Body of pancreas (tissue), 4 donors: ENCODE results near the gene CCDC81. TPM values are rescaled to one million over a fixed set of nuclear protein-coding genes. Genes with fewer than 3 reads are reported as not detected.

Source experiments
- ATAC-seq: fragments of 150-250 bp; one replicate; pipeline ENCODE4 v1.9.1; 2016
- DNase-seq, 4 donors: peaks; one replicate each; pipeline ENCODE4 v3.0.0-alpha.2; 2019
- H3K27ac ChIP-seq, 4 donors: fragments of 200-600 bp; sonication (generic); 1 replicate in 3 of 4; 2 replicates in 1 of 4; pipeline versions ENCODE4 v1.5.1 to v1.6.1; 2016 to 2019; ENCODE audit warnings: mild to moderate bottlenecking in 1 of 4, mixed read lengths in 1 of 4, moderate library complexity in 1 of 4
- H3K27me3 ChIP-seq, 2 donors: fragments of 200-600 bp; sonication (generic); one replicate each; pipeline ENCODE4 v1.6.0; 2016; ENCODE audit warnings: mild to moderate bottlenecking in 1 of 2
- H3K36me3 ChIP-seq, 2 donors: fragments of 200-600 bp; sonication (generic); replicated peaks in 1 of 2; 2 replicates each; pipeline ENCODE4 v1.5.1; 2016; ENCODE audit warnings: low read depth in 2 of 2; ENCODE audit not compliant: insufficient read depth in 1 of 2
- H3K4me1 ChIP-seq: fragments of 200-600 bp; sonication (generic); one replicate; pipeline ENCODE4 v1.6.0; 2016
- H3K4me3 ChIP-seq, 2 donors: fragments of 200-600 bp; sonication (generic); 1 replicate in 1 of 2; 2 replicates in 1 of 2; pipeline ENCODE4 v1.5.1; 2016 to 2019
- H3K9me3 ChIP-seq, 3 donors: fragments of 200-600 bp; sonication (generic); 1 replicate in 2 of 3; 2 replicates in 1 of 3; pipeline ENCODE4 v1.5.1; 2016
- CTCF ChIP-seq, 7 experiments: fragments of 450-650 bp in 4 of 7; fragments of 200-600 bp in 3 of 7; sonication (generic) in 3 of 7; IDR thresholded peaks; one replicate each; pipeline ENCODE4 v1.5.1; 2016 to 2019; ENCODE audit warnings: antibody characterized with exemption in 7 of 7
- POLR2A ChIP-seq, 3 donors: fragments of 450-650 bp; IDR thresholded peaks; one replicate each; pipeline ENCODE4 v1.6.1; 2016; ENCODE audit warnings: antibody characterized with exemption in 3 of 3, mild to moderate bottlenecking in 2 of 3
- WGBS, 2 donors: methylation state at CpG; one replicate each; pipeline ENCODE4 v1.1.5; 2017; 5-methylcytosine and 5-hydroxymethylcytosine counted together
- intact Hi-C: fragments of 100-400 bp; cut with DNase I; formaldehyde crosslinking; loops from one replicate; pipeline ENCODE4 v1.15.1; 2023
- total RNA-seq, 2 donors: library from RNA; depleted of rRNA; stranded (reverse); fragments of >200 nt; gene quantifications; one replicate each; pipeline ENCODE4 v1.1.0, GENCODE V29; 2016

CCDC81 gene
- total RNA-seq, 2 donors from 2014 or later: 0.52 TPM; not detected in 1

DNA sequence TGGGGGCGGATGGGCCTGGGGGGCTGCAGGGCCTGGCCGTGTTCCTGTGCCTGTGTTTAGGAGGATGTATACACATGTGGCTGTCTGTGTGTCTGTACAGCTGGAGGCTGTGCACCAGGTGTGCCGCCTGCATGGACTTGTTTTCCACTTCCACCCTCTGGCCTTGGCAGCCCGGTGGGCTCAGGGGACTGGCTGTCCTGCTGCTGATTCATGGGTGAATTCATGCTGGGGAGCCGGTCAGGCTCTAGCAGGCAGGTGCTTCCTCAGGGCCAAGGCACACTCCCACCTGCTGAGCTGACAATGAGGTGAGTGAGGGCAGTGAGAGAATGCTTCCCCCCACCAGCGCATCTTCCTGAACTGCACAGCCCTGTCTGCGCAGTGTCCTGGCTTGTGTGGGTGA is 88.4 kb downstream of the CCDC81 start:
- no peaks in the 10 kb centered on the region for H3K27me3 ChIP-seq
- H3K4me1 ChIP-seq: peaks cover 18% of the 10 kb centered on the region
- ATAC-seq (no peak), DNase-seq (no peak)
- intact Hi-C loops: loop anchor here (10.0 kb wide), 1 partner anchor 152 kb away; no protein-coding TSS in a partner anchor
- WGBS, 2 donors: 79 to 90% methylated on average over 4 to 6 of the region's 7 CpGs
- H3K9me3 ChIP-seq: no peaks in the 10 kb centered on the region
- TF ChIP-seq CTCF (IDR thresholded peaks at IDR 0.05): no peak
- TF ChIP-seq POLR2A (IDR thresholded peaks at IDR 0.05): no peak
- H3K27ac ChIP-seq: no peak overlapping the region
- H3K4me3 ChIP-seq: no peak overlapping the region
- H3K36me3 ChIP-seq: no peaks in the 10 kb centered on the region

- H3K27ac ChIP-seq: no peak overlapping the region
- TF ChIP-seq CTCF (IDR thresholded peaks at IDR 0.05): no peak
- TF ChIP-seq POLR2A (IDR thresholded peaks at IDR 0.05): no peak
- peaks cover 15% of the 10 kb centered on the region for H3K4me1 ChIP-seq
- no peak overlapping the region for H3K4me3 ChIP-seq
- 82 to 83% methylated on average over 5 of the region's 5 CpGs for WGBS, 2 donors
- H3K9me3 ChIP-seq: no peaks in the 10 kb centered on the region
- DNase-seq (no peak), ATAC-seq (no peak)
- no peaks in the 10 kb centered on the region for H3K36me3 ChIP-seq
- intact Hi-C loops: loop anchor here (10.0 kb wide), 1 partner anchor 151 kb away; no protein-coding TSS in a partner anchor
- no peaks in the 10 kb centered on the region for H3K27me3 ChIP-seq
Observed at GRCh38 chr11:86463955-86464354, 89.3 kb downstream of the CCDC81 start.

DNA sequence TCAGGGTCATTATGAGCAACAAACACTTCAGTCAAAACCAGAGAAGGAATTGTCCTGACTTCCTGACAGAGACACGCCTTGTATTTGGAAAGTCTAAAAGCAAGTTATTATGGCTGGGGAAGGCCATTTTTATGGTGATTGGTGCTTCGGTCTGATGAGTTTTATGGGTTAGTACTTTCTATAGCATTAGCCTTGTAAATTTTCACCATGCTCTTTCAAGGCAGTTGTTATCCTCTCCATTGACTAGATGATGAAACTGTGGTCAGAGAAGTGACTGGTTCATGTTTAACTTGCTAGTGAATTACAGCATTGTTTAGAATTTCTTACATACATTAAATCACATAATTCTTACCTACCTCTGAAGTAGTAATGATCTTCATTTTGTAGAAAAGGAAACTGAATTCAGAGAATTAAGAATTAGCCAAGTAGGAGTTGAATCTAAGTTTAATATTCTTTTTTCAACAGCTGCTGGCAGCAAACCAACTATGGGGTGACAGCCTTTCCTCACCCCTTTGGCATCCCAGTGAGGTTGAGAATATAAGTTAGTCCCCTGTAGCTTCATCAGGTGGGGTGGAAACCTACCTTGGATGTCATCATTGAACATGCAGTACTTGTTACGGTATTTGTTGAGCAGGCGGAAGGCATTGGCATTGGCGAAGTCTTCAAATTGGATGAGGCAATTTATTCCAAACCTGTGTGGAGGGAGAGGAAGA is 90.0 kb downstream of the CCDC81 start:
- TF ChIP-seq POLR2A (IDR thresholded peaks at IDR 0.05): no peak
- TF ChIP-seq CTCF (IDR thresholded peaks at IDR 0.05): no peak
- Histone ChIP-seq H3K4me1 (peaks cover 11% of the 10 kb centered on the region), H3K9me3 (no peaks in the 10 kb centered on the region), H3K36me3 (no peaks in the 10 kb centered on the region), H3K27ac (no peak overlapping the region), H3K4me3 (no peak overlapping the region), H3K27me3 (no peaks in the 10 kb centered on the region)
- DNase-seq (no peak), ATAC-seq (no peak)
- intact Hi-C loops: loop anchor here (10.0 kb wide), 1 partner anchor 150 kb away; no protein-coding TSS in a partner anchor
- WGBS, 2 donors: 90 to 96% methylated on average over 5 of the region's 5 CpGs

GRCh38 chr11:86468169-86468568 is 93.5 kb downstream of the CCDC81 start:
- no peak overlapping the region for H3K4me3 ChIP-seq
- H3K4me1 ChIP-seq: no peaks in the 10 kb centered on the region
- intact Hi-C loops: loop anchor here (10.0 kb wide), 1 partner anchor 147 kb away; no protein-coding TSS in a partner anchor
- ATAC-seq (no peak), DNase-seq (no peak)
- no peaks in the 10 kb centered on the region for H3K36me3 ChIP-seq
- no peaks in the 10 kb centered on the region for H3K27me3 ChIP-seq
- WGBS, 2 donors: 90 to 97% methylated on average over 1 of the region's 1 CpG
- no peak overlapping the region for H3K27ac ChIP-seq
- H3K9me3 ChIP-seq: no peaks in the 10 kb centered on the region
- TF ChIP-seq POLR2A (IDR thresholded peaks at IDR 0.05) (no peak), CTCF (IDR thresholded peaks at IDR 0.05) (no peak)
